Measurements from ENCODE around the gene CIDEA. TPM values are rescaled to one million over a fixed set of nuclear protein-coding genes. Genes with fewer than 3 reads are reported as not detected.

The CIDEA gene
- total RNA-seq, 1 donor from 2014 or later: 11.1 TPM

- DNase-seq: no peak
Observed at GRCh38 chr18:12274793-12275192, 20.6 kb downstream of the CIDEA start.

- DNase-seq: no peak
Observed at GRCh38 chr18:12276736-12277554, 22.8 kb downstream of the CIDEA start.

- DNase-seq: no peak
Observed at GRCh38 chr18:12278215-12278671, 24.1 kb downstream of the CIDEA start.

GRCh38 chr18:12278741-12279682, 24.9 kb downstream of the CIDEA start:
- peak; percentile 61 for DNase-seq

- no peak for DNase-seq
Observed at GRCh38 chr18:12279781-12280531, 25.8 kb downstream of the CIDEA start.

- no peak for DNase-seq
Observed at GRCh38 chr18:12281861-12282260, 27.7 kb downstream of the CIDEA start.

- DNase-seq: no peak
Observed at GRCh38 chr18:12282442-12283039, 28.4 kb downstream of the CIDEA start.

- DNase-seq: no peak
Observed at GRCh38 chr18:12283256-12283655, 29.1 kb downstream of the CIDEA start.

GRCh38 chr18:12283666-12284065, 29.5 kb downstream of the CIDEA start:
- no peak for DNase-seq

- DNase-seq: no peak
Observed at GRCh38 chr18:12287131-12287681, 33.0 kb downstream of the CIDEA start.

GRCh38 chr18:12287684-12288402, 33.7 kb downstream of the CIDEA start:
- DNase-seq: peak; percentile 61

- no peak for DNase-seq
Observed at GRCh38 chr18:12288403-12288755, 34.2 kb downstream of the CIDEA start.

GRCh38 chr18:12290086-12290485, 35.9 kb downstream of the CIDEA start:
- DNase-seq: no peak

- no peak for DNase-seq
Observed at GRCh38 chr18:12291161-12291560, 37.0 kb downstream of the CIDEA start.

- DNase-seq: no peak
Observed at GRCh38 chr18:12291690-12292089, 37.5 kb downstream of the CIDEA start.

GRCh38 chr18:12293831-12294230, 39.7 kb downstream of the CIDEA start:
- DNase-seq: no peak

- DNase-seq: no peak
Observed at GRCh38 chr18:12295389-12296086, 41.4 kb downstream of the CIDEA start.

GRCh38 chr18:12296087-12296403, 41.9 kb downstream of the CIDEA start:
- no peak for DNase-seq

- no peak for DNase-seq
Observed at GRCh38 chr18:12296457-12296856, 42.3 kb downstream of the CIDEA start.

GRCh38 chr18:12299862-12300261, 45.7 kb downstream of the CIDEA start:
- no peak for DNase-seq
